GM23338 (cell line): ENCODE results near the gene S100A12. TPM values are rescaled to one million over a fixed set of nuclear protein-coding genes. Genes with fewer than 3 reads are reported as not detected.

Experiments
- ATAC-seq: fragments of 200-7000 bp; cut with Tn5 transposase; 3 replicates; pipeline ENCODE4 v1.9.1; 2020
- DNase-seq: peaks from one replicate; pipeline ENCODE4 v3.0.0-alpha.2; 2015; ENCODE audit warnings: low spot score
- H2AFZ ChIP-seq: fragments of 200-600 bp; sonication (generic); 2 replicates; pipeline ENCODE4 v1.8.0; 2016; ENCODE audit warnings: antibody characterized with exemption, mild to moderate bottlenecking, moderate library complexity
- H3F3A ChIP-seq: fragments of 200-600 bp; sonication (generic); replicated peaks from 2 replicates; pipeline ENCODE4 v1.8.0; 2017; ENCODE audit warnings: antibody characterized with exemption, mixed run types, low read depth
- H3K27ac ChIP-seq: fragments of 200-600 bp; sonication (generic); 2 replicates; pipeline ENCODE4 v1.6.1; 2016; ENCODE audit warnings: low read depth
- H3K27me3 ChIP-seq: fragments of 200-600 bp; sonication (generic); 2 replicates; pipeline ENCODE4 v1.8.0; 2016; ENCODE audit warnings: mild to moderate bottlenecking, mixed run types, moderate library complexity; ENCODE audit not compliant: insufficient read depth
- H3K36me3 ChIP-seq: fragments of 200-600 bp; sonication (generic); 2 replicates; pipeline ENCODE4 v1.8.0; 2016; ENCODE audit warnings: mild to moderate bottlenecking; ENCODE audit not compliant: insufficient read depth
- H3K4me1 ChIP-seq: fragments of 200-600 bp; sonication (generic); 2 replicates; pipeline ENCODE4 v1.8.0; 2016; ENCODE audit warnings: mild to moderate bottlenecking, moderate library complexity; ENCODE audit not compliant: insufficient read depth
- H3K4me2 ChIP-seq: fragments of 200-600 bp; sonication (generic); 2 replicates; pipeline ENCODE4 v1.7.1; 2017; ENCODE audit warnings: mixed run types
- H3K4me3 ChIP-seq: fragments of 200-600 bp; sonication (generic); 2 replicates; pipeline ENCODE4 v1.6.1; 2016; ENCODE audit warnings: mixed run types
- H3K79me2 ChIP-seq: fragments of 200-600 bp; sonication (generic); replicated peaks from 2 replicates; pipeline ENCODE4 v1.8.0; 2017; ENCODE audit warnings: mild to moderate bottlenecking; ENCODE audit not compliant: insufficient read depth
- H3K9me2 ChIP-seq: fragments of 200-600 bp; sonication (generic); 2 replicates; pipeline ENCODE4 v1.8.0; 2017; ENCODE audit not compliant: insufficient read depth
- H4K20me1 ChIP-seq: fragments of 200-600 bp; sonication (generic); replicated peaks from 2 replicates; pipeline ENCODE4 v1.8.0; 2017; ENCODE audit warnings: mild to moderate bottlenecking; ENCODE audit not compliant: insufficient read depth
- H3K27ac Mint-ChIP-seq: 2 replicates; pipeline ENCODE4 v1.8.0; 2020; ENCODE audit warnings: inconsistent platforms, mild to moderate bottlenecking, moderate library complexity, mixed read lengths
- H3K27me3 Mint-ChIP-seq: 3 replicates; pipeline ENCODE4 v1.8.0; 2022; ENCODE audit warnings: low read depth, mild to moderate bottlenecking, moderate library complexity, mixed read lengths, inconsistent platforms; ENCODE audit not compliant: insufficient read depth, poor library complexity
- H3K36me3 Mint-ChIP-seq: 3 replicates; pipeline ENCODE4 v1.8.0; 2021; ENCODE audit warnings: low read depth, mild to moderate bottlenecking, inconsistent platforms, moderate library complexity, mixed read lengths
- H3K4me1 Mint-ChIP-seq: 3 replicates; pipeline ENCODE4 v1.8.0; 2020; ENCODE audit warnings: mild to moderate bottlenecking, inconsistent platforms, mixed read lengths
- H3K4me3 Mint-ChIP-seq: 3 replicates; pipeline ENCODE4 v1.8.0; 2021; ENCODE audit warnings: moderate library complexity, mild to moderate bottlenecking, inconsistent platforms, mixed read lengths
- H3K9me3 Mint-ChIP-seq: 3 replicates; pipeline ENCODE4 v1.8.0; 2020; ENCODE audit warnings: moderate library complexity, mild to moderate bottlenecking, inconsistent platforms, mixed read lengths
- CREB1 ChIP-seq: fragments of 250-450 bp; sonication (Bioruptor Pico); IDR thresholded peaks from 2 replicates; pipeline ENCODE4 v1.5.0; 2020; ENCODE audit warnings: low read depth, mild to moderate bottlenecking, moderate library complexity
- CTCF ChIP-seq, 2 experiments: fragments of 200-600 bp in 1 of 2; sonication (generic) in 1 of 2; conservative IDR thresholded peaks; 2 replicates each; pipeline versions ENCODE4 v1.5.1 to v1.6.1; 2016 to 2017; ENCODE audit warnings: antibody characterized with exemption in 2 of 2, low read depth in 2 of 2, mild to moderate bottlenecking in 2 of 2, moderate library complexity in 1 of 2
- ETS1 ChIP-seq: IDR thresholded peaks from 2 replicates; pipeline ENCODE4 v1.6.1; 2016; ENCODE audit warnings: antibody characterized with exemption
- EZH2 ChIP-seq: fragments of 200-600 bp; sonication (generic); IDR thresholded peaks from one replicate; pipeline ENCODE4 v1.8.0; 2017; ENCODE audit warnings: antibody characterized with exemption, mild to moderate bottlenecking, low read depth; ENCODE audit not compliant: unreplicated experiment
- EZH2phosphoT487 ChIP-seq: fragments of 200-600 bp; sonication (generic); IDR thresholded peaks from one replicate; pipeline ENCODE4 v1.8.1; 2018; ENCODE audit warnings: antibody characterized with exemption; ENCODE audit not compliant: unreplicated experiment
- JUNB ChIP-seq: IDR thresholded peaks from one replicate; pipeline ENCODE4 v1.6.1; 2016; ENCODE audit warnings: antibody characterized with exemption; ENCODE audit not compliant: unreplicated experiment
- NANOG ChIP-seq: IDR thresholded peaks from 2 replicates; pipeline ENCODE4 v1.6.1; 2016; ENCODE audit warnings: antibody characterized with exemption, borderline replicate concordance
- POLR2AphosphoS5 ChIP-seq: IDR thresholded peaks from 2 replicates; pipeline ENCODE4 v1.6.1; 2016; ENCODE audit warnings: antibody characterized with exemption, low read depth
- REST ChIP-seq: IDR thresholded peaks from one replicate; pipeline ENCODE4 v1.6.1; 2018; ENCODE audit warnings: antibody characterized with exemption; ENCODE audit not compliant: unreplicated experiment
- STAT1 ChIP-seq: IDR thresholded peaks from one replicate; pipeline ENCODE4 v1.6.1; 2016; ENCODE audit warnings: antibody characterized with exemption; ENCODE audit not compliant: unreplicated experiment
- ZNF114 ChIP-seq: fragments of 250-450 bp; sonication (Bioruptor Pico); IDR thresholded peaks from 2 replicates; pipeline ENCODE4 v1.5.0; 2020; ENCODE audit warnings: mild to moderate bottlenecking, moderate library complexity
- ZNF331 ChIP-seq: fragments of 250-450 bp; sonication (Bioruptor Pico); IDR thresholded peaks from 2 replicates; pipeline ENCODE4 v1.5.0; 2020; ENCODE audit warnings: low read depth, mild to moderate bottlenecking, moderate library complexity
- ZNF462 ChIP-seq: fragments of 250-450 bp; sonication (Bioruptor Pico); IDR thresholded peaks from 2 replicates; pipeline ENCODE4 v1.5.0; 2020; ENCODE audit warnings: mild to moderate bottlenecking, moderate library complexity
- polyA plus RNA-seq: library from polyadenylated mRNA; unstranded; fragments of >200 nt; fragmentation: Nextera tagmentation; extraction: Ambion mirVana; gene quantifications from 2 replicates; pipeline ENCODE4 v1.2.1, GENCODE V29; 2016
- total RNA-seq: library from RNA; depleted of rRNA; stranded (reverse); fragments of >200 nt; shearing (Covaris generic); gene quantifications from 2 replicates; pipeline ENCODE4 v1.2.3, GENCODE V29; 2014

S100A12 gene
- total and polyA plus RNA-seq, 2 experiments from 2014 or later, result not detected

- peaks cover 5% of the 10 kb centered on the region for H3K27me3 Mint-ChIP-seq
- H3K36me3 Mint-ChIP-seq, result no peaks in the 10 kb centered on the region
Observed at GRCh38 chr1:153367090-153367489, 8.3 kb downstream of the S100A12 start.

More at GRCh38 chr1:153367090-153367489, 8.3 kb downstream of the S100A12 start:
- DNase-seq (no peak), ATAC-seq (no peak)
- no peak overlapping the region for H2AFZ ChIP-seq
- peaks cover 9% of the 10 kb centered on the region; the same call in 1 of the 2 replicates for H3K9me2 ChIP-seq
- Mint-ChIP-seq H3K4me1 (no peaks in the 10 kb centered on the region), H3K9me3 (no peaks in the 10 kb centered on the region), H3K27ac (no peak overlapping the region), H3K4me3 (no peak overlapping the region)
- no peak overlapping the region for H3K4me2 ChIP-seq
- H3K27me3 ChIP-seq, result no peaks in the 10 kb centered on the region
- H3K79me2 ChIP-seq, result no peaks in the 10 kb centered on the region
- no peak overlapping the region for H3K27ac ChIP-seq
- H3K36me3 ChIP-seq, result no peaks in the 10 kb centered on the region
- H3K4me1 ChIP-seq, result no peaks in the 10 kb centered on the region
- H4K20me1 ChIP-seq, result no peaks in the 10 kb centered on the region
- TF ChIP-seq ZNF331, result no peak
- no peak for TF ChIP-seq REST
- TF ChIP-seq ZNF114, result no peak
- no peak for TF ChIP-seq NANOG
- TF ChIP-seq EZH2, result no peak
- TF ChIP-seq ZNF462 (CRISPR knock-in tag), result no peak
- no peak for TF ChIP-seq CREB1
- TF ChIP-seq STAT1, result no peak
- TF ChIP-seq CTCF (conservative IDR thresholded peaks at IDR 0.05; ENCODE audit: low read depth in 2 of 2), result no peak
- no peak for TF ChIP-seq EZH2phosphoT487
- TF ChIP-seq ETS1, result no peak
- TF ChIP-seq JUNB, result no peak
- no peak for TF ChIP-seq POLR2AphosphoS5
- H3K4me3 ChIP-seq, result no peak overlapping the region
- H3F3A ChIP-seq, result no peaks in the 10 kb centered on the region
